KMS-11 (cell line): ENCODE measurements around the gene RSPH1.

ENCODE experiments used
- H2AFZ ChIP-seq: fragments of 200-600 bp; sonication (generic); 2 replicates; pipeline ENCODE4 v1.6.1; 2016; ENCODE audit warnings: antibody characterized with exemption, mixed run types, low read depth
- H3K27ac ChIP-seq: fragments of 200-600 bp; sonication (generic); 2 replicates; pipeline ENCODE4 v1.6.1; 2016; ENCODE audit warnings: mild to moderate bottlenecking, mixed run types
- H3K27me3 ChIP-seq: fragments of 200-600 bp; sonication (generic); 2 replicates; pipeline ENCODE4 v1.6.1; 2017; ENCODE audit warnings: mild to moderate bottlenecking, low read depth, mixed run types, moderate library complexity; ENCODE audit not compliant: insufficient read depth
- H3K36me3 ChIP-seq: fragments of 200-600 bp; sonication (generic); 2 replicates; pipeline ENCODE4 v1.6.1; 2017; ENCODE audit warnings: mild to moderate bottlenecking, mixed run types; ENCODE audit not compliant: insufficient read depth
- H3K4me1 ChIP-seq: fragments of 200-600 bp; sonication (generic); 2 replicates; pipeline ENCODE4 v1.6.1; 2016; ENCODE audit warnings: mild to moderate bottlenecking, low read depth, mixed run types; ENCODE audit not compliant: poor library complexity, severe bottlenecking
- H3K4me2 ChIP-seq: fragments of 200-600 bp; sonication (generic); 2 replicates; pipeline ENCODE4 v1.7.0; 2016; ENCODE audit warnings: mild to moderate bottlenecking, mixed run types
- H3K4me3 ChIP-seq: fragments of 200-600 bp; sonication (generic); IDR thresholded peaks from 2 replicates; pipeline ENCODE4 v1.6.1; 2017; ENCODE audit warnings: low read depth, low read length, mixed read lengths; ENCODE audit not compliant: insufficient read depth
- H3K79me2 ChIP-seq: fragments of 200-600 bp; sonication (generic); 2 replicates; pipeline ENCODE4 v1.6.1; 2016; ENCODE audit warnings: low read depth, mixed run types; ENCODE audit not compliant: insufficient read depth
- H3K9ac ChIP-seq: fragments of 200-600 bp; sonication (generic); 2 replicates; pipeline ENCODE4 v1.6.1; 2016; ENCODE audit warnings: mild to moderate bottlenecking, mixed run types
- H4K20me1 ChIP-seq: fragments of 200-600 bp; sonication (generic); 2 replicates; pipeline ENCODE4 v1.6.1; 2016; ENCODE audit warnings: mild to moderate bottlenecking, mixed run types; ENCODE audit not compliant: insufficient read depth
- TF ChIP-seq, protein P1 (sequence below): fragments of 200-600 bp; sonication (generic); conservative IDR thresholded peaks from 2 replicates; pipeline ENCODE4 v1.6.1; 2017; ENCODE audit warnings: low read depth, mild to moderate bottlenecking, antibody characterized with exemption, low read length, moderate library complexity, mixed read lengths

RSPH1 gene

DNA sequence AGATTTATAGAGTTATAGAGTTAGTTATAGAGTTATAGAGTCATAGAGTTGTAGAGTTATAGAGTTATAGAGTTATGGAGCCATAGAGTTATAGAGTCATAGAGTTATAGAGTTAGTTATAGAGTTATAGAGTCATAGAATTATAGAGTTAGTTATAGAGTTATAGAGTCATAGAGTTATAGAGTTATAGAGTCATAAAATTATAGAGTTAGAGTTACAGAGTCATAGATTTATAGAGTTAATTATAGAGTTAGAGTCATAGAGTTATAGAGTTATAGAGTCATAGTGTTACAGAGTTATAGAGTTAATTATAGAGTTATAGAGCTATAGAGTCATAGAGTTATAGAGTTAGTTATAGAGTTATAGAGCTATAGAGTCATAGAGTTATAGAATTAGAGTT lies 60.2 kb downstream of the RSPH1 start:
- TF ChIP-seq, protein P1, sequence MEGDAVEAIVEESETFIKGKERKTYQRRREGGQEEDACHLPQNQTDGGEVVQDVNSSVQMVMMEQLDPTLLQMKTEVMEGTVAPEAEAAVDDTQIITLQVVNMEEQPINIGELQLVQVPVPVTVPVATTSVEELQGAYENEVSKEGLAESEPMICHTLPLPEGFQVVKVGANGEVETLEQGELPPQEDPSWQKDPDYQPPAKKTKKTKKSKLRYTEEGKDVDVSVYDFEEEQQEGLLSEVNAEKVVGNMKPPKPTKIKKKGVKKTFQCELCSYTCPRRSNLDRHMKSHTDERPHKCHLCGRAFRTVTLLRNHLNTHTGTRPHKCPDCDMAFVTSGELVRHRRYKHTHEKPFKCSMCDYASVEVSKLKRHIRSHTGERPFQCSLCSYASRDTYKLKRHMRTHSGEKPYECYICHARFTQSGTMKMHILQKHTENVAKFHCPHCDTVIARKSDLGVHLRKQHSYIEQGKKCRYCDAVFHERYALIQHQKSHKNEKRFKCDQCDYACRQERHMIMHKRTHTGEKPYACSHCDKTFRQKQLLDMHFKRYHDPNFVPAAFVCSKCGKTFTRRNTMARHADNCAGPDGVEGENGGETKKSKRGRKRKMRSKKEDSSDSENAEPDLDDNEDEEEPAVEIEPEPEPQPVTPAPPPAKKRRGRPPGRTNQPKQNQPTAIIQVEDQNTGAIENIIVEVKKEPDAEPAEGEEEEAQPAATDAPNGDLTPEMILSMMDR: no peak
- Histone ChIP-seq H3K4me3 (no peak overlapping the region), H3K79me2 (no peaks in the 10 kb centered on the region), H3K4me2 (no peak overlapping the region), H3K27me3 (peaks cover 34% of the 10 kb centered on the region; the same call in 1 of the 2 replicates), H2AFZ (no peak overlapping the region), H3K27ac (no peak overlapping the region), H3K36me3 (no peaks in the 10 kb centered on the region), H3K4me1 (no peaks in the 10 kb centered on the region), H3K9ac (no peak overlapping the region), H4K20me1 (no peaks in the 10 kb centered on the region)

DNA sequence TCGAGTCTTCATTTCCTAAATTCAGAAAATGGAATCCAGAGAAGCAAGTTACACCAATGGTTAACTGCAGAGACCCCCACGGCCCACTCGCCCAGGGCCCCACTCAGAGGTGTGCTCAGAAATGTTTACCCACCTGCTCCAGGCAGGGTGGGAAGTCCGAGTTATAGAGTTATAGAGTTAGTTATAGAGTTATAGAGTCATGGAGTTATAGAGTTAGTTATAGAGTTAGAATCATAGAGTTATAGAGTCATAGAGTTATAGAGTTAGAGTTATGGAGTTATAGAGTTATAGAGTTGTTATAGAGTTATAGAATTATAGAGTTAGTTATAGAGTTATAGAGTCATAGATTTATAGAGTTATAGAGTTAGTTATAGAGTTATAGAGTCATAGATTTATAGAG lies 60.6 kb downstream of the RSPH1 start:
- Histone ChIP-seq H3K79me2 (no peaks in the 10 kb centered on the region), H3K36me3 (no peaks in the 10 kb centered on the region), H2AFZ (no peak overlapping the region), H3K9ac (no peak overlapping the region), H3K4me2 (no peak overlapping the region), H3K27me3 (peaks cover 34% of the 10 kb centered on the region; the same call in 1 of the 2 replicates), H3K27ac (no peak overlapping the region), H3K4me1 (no peaks in the 10 kb centered on the region), H4K20me1 (no peaks in the 10 kb centered on the region), H3K4me3 (no peak overlapping the region)
- TF ChIP-seq, protein P1: no peak

DNA sequence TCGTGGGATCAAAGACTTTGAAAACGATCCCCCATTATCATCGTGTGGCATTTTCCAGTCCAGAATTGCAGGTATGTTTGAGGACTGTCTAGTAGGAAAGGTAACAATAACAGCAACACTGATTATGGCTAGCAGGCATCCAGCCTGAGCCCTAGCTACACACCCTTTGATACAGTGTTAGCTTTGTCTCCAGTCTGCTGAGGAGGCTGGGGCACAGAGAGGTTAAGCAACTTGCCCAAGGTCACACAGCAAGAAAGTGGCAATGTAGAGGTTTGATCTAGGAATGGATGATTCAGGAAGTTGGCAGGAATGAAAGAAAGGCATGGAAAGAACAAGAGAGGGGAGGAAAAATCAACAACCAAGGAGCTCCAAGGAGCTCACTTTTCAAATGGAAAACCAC lies 61.1 kb downstream of the RSPH1 start:
- H2AFZ ChIP-seq: no peak overlapping the region
- no peaks in the 10 kb centered on the region for H3K79me2 ChIP-seq
- no peak overlapping the region for H3K4me2 ChIP-seq
- TF ChIP-seq, protein P1: no peak
- no peaks in the 10 kb centered on the region for H3K4me1 ChIP-seq
- no peaks in the 10 kb centered on the region for H4K20me1 ChIP-seq
- H3K36me3 ChIP-seq: no peaks in the 10 kb centered on the region
- H3K27ac ChIP-seq: no peak overlapping the region
- H3K4me3 ChIP-seq: no peak overlapping the region
- H3K27me3 ChIP-seq: peaks cover 34% of the 10 kb centered on the region; the same call in 1 of the 2 replicates
- H3K9ac ChIP-seq: no peak overlapping the region

DNA sequence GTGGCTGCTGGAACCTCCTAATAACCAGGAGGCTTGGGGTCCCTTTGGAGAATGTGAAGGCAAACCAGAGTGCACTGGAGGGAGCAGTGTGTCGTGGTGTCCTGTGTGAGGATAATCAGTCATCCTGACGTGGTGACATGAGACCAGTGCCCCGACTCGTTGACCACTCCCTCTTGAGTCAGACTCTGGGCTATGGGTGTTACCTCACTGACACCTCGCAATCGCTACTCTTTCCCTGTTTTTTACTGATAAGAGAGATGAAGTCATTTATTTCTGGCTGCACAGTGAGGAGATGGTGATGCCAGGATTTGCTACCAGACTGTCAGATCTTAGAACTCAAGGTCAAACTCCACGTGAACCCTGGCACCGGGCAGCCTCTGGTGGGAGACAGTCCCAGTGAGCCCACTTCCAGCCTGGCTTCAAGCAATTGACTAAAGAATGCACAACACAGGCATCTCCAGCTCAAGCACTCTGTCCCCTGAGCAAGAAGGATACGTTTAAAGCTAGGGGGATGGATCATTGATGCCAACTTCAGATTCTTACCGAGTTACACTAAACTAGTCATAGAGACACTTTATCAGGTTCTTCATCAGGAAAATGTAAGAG lies 62.0 kb downstream of the RSPH1 start:
- Histone ChIP-seq H3K27ac (no peak overlapping the region), H3K4me3 (no peak overlapping the region), H4K20me1 (no peaks in the 10 kb centered on the region), H3K4me1 (no peaks in the 10 kb centered on the region), H2AFZ (no peak overlapping the region), H3K9ac (no peak overlapping the region), H3K27me3 (peaks cover 39% of the 10 kb centered on the region; the same call in 1 of the 2 replicates), H3K4me2 (no peak overlapping the region), H3K79me2 (no peaks in the 10 kb centered on the region), H3K36me3 (no peaks in the 10 kb centered on the region)
- TF ChIP-seq, protein P1: no peak
